Effector CD4-positive, alpha-beta T cell (primary cell): Measurements from ENCODE around the gene KDM4C.

ENCODE experiments used
- DNase-seq: peaks from one replicate; pipeline ENCODE4 v3.0.0-alpha.2; 2020

KDM4C gene

GRCh38 chr9:7108936-7109335 is 351.2 kb downstream of the KDM4C start:
- DNase-seq, result no peak

GRCh38 chr9:7111413-7111812 is 353.6 kb downstream of the KDM4C start:
- no peak for DNase-seq

- no peak for DNase-seq
Measured at GRCh38 chr9:7115606-7116005, 357.8 kb downstream of the KDM4C start.

GRCh38 chr9:7117676-7118561 is 360.1 kb downstream of the KDM4C start:
- DNase-seq, result no peak

- no peak for DNase-seq
Measured at GRCh38 chr9:7118633-7119032, 360.9 kb downstream of the KDM4C start.

- DNase-seq, result no peak
Measured at GRCh38 chr9:7119612-7120011, 361.8 kb downstream of the KDM4C start.

- no peak for DNase-seq
Measured at GRCh38 chr9:7121055-7121454, 363.3 kb downstream of the KDM4C start.

GRCh38 chr9:7121664-7122063 is 363.9 kb downstream of the KDM4C start:
- DNase-seq, result no peak

GRCh38 chr9:7123743-7124142 is 366.0 kb downstream of the KDM4C start:
- no peak for DNase-seq

GRCh38 chr9:7125231-7125630 is 367.5 kb downstream of the KDM4C start:
- DNase-seq, result no peak

- DNase-seq, result no peak
Measured at GRCh38 chr9:7129391-7129790, 371.6 kb downstream of the KDM4C start.

- no peak for DNase-seq
Measured at GRCh38 chr9:7130266-7130820, 372.6 kb downstream of the KDM4C start.

- DNase-seq, result no peak
Measured at GRCh38 chr9:7132605-7133004, 374.8 kb downstream of the KDM4C start.

GRCh38 chr9:7135735-7136134 is 378.0 kb downstream of the KDM4C start:
- DNase-seq, result no peak

GRCh38 chr9:7137040-7137439 is 379.3 kb downstream of the KDM4C start:
- no peak for DNase-seq

GRCh38 chr9:7137571-7137970 is 379.8 kb downstream of the KDM4C start:
- DNase-seq, result no peak

GRCh38 chr9:7139886-7140285 is 382.1 kb downstream of the KDM4C start:
- no peak for DNase-seq

- no peak for DNase-seq
Measured at GRCh38 chr9:7140401-7140800, 382.6 kb downstream of the KDM4C start.

GRCh38 chr9:7143645-7144200 is 385.9 kb downstream of the KDM4C start:
- DNase-seq, result no peak

- no peak for DNase-seq
Measured at GRCh38 chr9:7144265-7145046, 386.7 kb downstream of the KDM4C start.

GRCh38 chr9:7145361-7146069 is 387.7 kb downstream of the KDM4C start:
- DNase-seq, result no peak

- no peak for DNase-seq
Measured at GRCh38 chr9:7146582-7146981, 388.8 kb downstream of the KDM4C start.
